Endothelial cell of umbilical vein (primary cell): ENCODE results near the gene GNAL.

Source experiments
- EZH2 ChIP-seq: IDR thresholded peaks from 2 replicates; pipeline ENCODE4 v1.6.1; 2012; ENCODE audit warnings: borderline replicate concordance, low read depth, mild to moderate bottlenecking, moderate library complexity, low read length, inconsistent platforms; ENCODE audit not compliant: severe bottlenecking
- POLR2A ChIP-seq: IDR thresholded peaks from 2 replicates; pipeline ENCODE4 v1.6.1; 2012; ENCODE audit warnings: low read depth, mild to moderate bottlenecking, control low read depth, low read length
- POLR2AphosphoS5 ChIP-seq: IDR thresholded peaks from 2 replicates; pipeline ENCODE4 v1.6.1; 2012; ENCODE audit warnings: low read depth, mild to moderate bottlenecking, control low read depth, low read length, moderate library complexity; ENCODE audit not compliant: insufficient read depth
- TF ChIP-seq, protein P1 (sequence below), 2 donors: IDR thresholded peaks; 1 replicate in 1 of 2; 2 replicates in 1 of 2; pipeline ENCODE4 v1.5.1; 2011; ENCODE audit warnings: low read length in 2 of 2, mild to moderate bottlenecking in 2 of 2, moderate library complexity in 2 of 2, control low read depth in 1 of 2, inconsistent platforms in 1 of 2, low read depth in 1 of 2; ENCODE audit not compliant: insufficient read depth in 1 of 2; ENCODE audit errors: extremely low read depth in 1 of 2

DNA sequence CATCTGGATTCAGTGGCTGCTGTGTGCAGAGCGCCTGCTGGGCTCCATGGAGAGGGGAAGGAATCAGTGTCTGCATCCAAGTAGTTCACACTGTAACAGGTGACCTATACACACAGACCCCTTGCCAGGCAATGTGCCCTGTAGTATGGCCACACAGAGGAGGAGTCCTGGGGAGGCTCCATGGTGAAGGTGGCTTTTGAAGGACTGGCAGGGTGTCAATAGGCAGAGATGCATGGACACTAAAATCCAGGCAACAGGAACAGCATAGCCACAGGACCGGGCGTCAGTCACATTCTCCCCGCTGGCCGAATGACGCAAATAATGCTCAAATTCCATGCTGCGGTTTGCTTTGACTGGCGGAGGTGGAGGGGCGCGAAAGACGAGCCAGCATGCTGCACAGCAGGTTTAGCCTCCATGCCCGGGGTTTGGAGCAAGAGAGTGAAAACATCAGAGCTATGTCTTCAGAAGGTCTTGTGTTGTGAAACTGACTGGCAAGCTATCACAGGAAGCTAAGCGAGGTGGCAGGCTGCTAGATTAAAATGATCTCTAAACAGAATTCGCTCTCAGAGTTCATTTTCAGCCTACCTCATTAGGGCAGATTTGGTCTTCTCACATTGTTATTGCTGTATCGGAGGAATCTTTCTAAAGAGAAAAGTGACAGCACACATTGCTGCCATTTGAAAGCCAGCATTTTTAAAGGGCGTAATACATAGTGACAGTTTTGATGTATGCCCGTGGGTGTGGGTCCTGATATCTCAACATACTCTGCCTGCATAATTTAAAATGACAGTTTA is 161.0 kb downstream of the GNAL start:
- TF ChIP-seq, protein P1, sequence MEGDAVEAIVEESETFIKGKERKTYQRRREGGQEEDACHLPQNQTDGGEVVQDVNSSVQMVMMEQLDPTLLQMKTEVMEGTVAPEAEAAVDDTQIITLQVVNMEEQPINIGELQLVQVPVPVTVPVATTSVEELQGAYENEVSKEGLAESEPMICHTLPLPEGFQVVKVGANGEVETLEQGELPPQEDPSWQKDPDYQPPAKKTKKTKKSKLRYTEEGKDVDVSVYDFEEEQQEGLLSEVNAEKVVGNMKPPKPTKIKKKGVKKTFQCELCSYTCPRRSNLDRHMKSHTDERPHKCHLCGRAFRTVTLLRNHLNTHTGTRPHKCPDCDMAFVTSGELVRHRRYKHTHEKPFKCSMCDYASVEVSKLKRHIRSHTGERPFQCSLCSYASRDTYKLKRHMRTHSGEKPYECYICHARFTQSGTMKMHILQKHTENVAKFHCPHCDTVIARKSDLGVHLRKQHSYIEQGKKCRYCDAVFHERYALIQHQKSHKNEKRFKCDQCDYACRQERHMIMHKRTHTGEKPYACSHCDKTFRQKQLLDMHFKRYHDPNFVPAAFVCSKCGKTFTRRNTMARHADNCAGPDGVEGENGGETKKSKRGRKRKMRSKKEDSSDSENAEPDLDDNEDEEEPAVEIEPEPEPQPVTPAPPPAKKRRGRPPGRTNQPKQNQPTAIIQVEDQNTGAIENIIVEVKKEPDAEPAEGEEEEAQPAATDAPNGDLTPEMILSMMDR (IDR thresholded peaks at IDR 0.05; ENCODE audit: extremely low read depth in 1 of 2, insufficient read depth in 1 of 2, low read depth in 1 of 2, low read length in 2 of 2): no peak
- TF ChIP-seq EZH2 (no peak), POLR2A (no peak), POLR2AphosphoS5 (no peak)
